ENCODE measurements around the gene AKAP8.
"Not testable (repeated sequence)": the region's sequence is repeated elsewhere in the genome, so short reads cannot be mapped to it uniquely, and the experiment has no call there.

AKAP8 gene

DNA sequence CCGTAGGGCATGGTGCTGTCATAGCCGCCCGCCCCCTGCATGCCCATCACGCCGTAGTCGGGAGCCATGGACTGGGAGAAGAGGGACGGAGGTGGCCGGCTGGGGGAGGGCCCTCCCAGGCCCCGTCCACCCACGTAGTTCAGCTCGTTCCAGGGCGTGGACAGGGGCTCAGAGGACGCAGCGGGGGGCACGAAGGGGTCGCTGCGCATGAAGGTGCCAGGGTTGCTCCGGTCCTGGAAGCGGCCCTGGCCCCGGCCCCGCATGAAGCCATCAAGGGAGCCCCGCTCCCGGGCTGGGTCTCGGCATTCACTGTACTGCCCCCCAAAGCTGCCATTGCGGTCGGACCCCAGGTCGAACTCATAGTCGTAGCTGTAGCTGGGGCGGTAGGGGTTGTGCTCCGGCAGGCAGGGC, 6.7 kb downstream of the AKAP8 start:
- DNase-seq, result no peak

DNA sequence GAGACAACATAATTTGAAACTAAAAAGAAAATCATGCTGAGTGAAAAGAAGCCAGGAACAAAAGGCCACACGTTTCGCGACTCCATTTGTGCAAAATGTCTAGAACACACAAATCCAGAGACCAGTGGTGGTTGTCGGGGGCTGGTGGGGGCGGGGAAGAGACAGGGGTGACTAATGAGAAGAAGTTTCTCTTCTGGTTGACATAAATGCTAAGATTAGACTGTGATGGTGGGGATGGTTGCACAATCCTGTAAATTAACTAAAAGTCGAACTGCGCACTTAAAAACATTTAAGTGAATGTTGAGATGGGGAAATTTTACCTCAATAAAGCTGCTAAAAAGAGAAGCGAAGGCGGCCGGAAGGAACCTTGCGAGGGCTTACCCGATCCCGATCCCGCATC, 7.1 kb downstream of the AKAP8 start:
- DNase-seq, result no peak

DNA sequence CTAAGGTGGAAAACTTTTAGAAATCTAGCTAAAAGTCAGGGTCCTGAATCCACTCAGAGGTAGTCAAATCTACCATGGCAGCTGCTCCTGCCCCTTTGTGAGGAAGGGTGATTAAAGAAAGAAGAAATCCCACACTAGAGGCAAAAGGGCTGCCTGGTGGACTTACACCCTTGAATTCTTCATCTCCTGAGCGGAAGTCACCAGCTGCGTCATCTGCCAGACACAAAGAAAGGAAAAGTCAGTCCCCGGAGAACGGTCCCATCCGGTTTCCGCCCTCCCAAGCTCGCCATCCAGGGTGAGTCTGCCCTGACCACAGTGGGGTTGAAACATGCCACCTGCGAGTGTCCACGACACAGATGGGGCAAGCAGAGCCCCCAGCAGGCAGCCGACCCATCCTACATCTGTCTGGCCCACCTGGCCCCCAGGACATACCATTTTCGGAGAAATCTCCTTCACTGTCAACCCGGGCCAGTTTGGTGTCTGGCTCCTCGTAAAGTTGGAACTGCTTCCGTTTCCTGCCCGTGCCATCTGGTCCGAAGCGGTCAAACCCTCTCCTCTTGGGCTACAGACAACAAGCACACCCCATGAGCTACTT, 7.7 kb downstream of the AKAP8 start:
- DNase-seq, result no peak

DNA sequence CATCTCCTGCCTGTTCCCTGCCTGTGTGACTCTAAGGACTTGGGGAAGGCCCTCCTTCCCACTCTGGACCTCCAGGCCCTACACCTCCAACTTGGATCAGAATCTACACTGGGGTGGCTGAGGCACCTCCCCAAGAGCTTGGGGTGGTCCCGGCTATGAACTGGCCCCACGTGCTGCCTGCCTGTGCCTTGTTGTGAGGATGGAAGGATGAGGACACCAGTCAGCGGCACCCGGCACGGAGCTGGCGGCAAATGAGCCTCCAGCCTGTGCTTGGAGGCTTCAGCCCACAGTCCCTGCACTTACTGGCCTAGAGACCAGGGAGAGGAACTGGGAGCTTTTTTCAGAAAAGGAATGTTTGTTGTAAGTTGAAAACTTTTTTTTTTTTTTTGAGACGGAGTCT, 8.5 kb downstream of the AKAP8 start:
- no peak for DNase-seq

- DNase-seq, result no peak
Observed at GRCh38 chr19:15369594-15369891, 10.0 kb downstream of the AKAP8 start.

DNA sequence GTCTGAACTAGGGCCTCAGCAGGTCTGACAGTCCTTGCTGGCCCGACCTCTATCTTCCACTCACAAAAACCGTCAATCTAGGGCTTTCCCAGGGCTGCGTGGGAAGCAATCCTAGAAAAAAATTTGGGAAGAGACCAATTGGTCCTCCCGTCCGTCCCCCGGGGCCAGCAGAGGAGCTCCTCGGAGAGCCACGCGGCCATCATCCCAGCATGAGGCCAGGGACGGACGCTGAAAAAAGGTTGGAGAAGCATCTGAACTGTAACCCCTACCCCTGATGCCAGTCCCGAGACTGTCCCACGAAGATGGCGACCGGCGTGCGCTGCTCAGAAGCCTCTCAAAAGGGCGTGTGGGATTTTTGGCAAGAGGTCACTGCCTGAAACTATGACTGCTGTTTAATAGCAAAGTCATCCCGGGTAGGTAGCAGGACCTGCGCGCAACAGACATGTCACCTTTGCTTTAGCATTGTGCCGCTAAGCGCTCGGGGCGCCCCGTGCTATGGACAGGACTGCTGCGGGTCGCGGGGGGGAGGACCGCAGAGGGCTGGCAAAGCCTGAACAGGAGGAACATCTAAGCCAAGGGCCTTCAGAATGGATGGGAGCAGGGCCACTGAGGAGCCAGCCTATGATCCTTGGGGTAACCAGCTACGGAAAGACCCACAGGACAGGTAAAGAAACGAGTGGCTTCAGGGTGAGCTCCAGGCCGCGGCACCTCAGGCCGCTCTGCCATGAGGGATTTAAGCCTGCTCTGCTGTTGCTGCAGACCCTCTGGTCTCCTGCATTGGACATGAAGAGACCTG, 10.6 kb downstream of the AKAP8 start:
- DNase-seq, result no peak

- no peak for DNase-seq
Observed at GRCh38 chr19:15368051-15368632, 11.4 kb downstream of the AKAP8 start.

GRCh38 chr19:15367439-15367838, 12.1 kb downstream of the AKAP8 start:
- DNase-seq, result no peak

- DNase-seq, result no peak
Observed at GRCh38 chr19:15365264-15365663, 14.3 kb downstream of the AKAP8 start.

- DNase-seq, result not testable (repeated sequence)
Observed at GRCh38 chr19:15363791-15364190, 15.8 kb downstream of the AKAP8 start.

DNA sequence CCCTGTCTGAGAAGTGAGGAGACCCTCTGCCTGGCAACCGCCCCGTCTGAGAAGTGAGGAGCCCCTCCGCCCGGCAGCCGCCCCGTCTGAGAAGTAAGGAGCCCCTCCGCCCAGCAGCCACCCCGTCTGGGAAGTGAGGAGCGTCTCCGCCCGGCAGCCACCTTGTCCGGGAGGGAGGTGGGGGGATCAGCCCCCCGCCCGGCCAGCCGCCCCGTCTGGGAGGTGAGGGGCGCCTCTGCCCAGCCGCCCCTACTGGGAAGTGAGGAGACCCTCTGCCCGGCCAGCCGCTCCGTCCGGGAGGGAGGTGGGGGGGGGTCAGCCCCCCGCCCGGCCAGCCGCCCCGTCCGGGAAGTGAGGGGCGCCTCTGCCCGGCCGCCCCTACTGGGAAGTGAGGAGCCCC, 16.5 kb downstream of the AKAP8 start:
- DNase-seq, result not testable (repeated sequence)

DNA sequence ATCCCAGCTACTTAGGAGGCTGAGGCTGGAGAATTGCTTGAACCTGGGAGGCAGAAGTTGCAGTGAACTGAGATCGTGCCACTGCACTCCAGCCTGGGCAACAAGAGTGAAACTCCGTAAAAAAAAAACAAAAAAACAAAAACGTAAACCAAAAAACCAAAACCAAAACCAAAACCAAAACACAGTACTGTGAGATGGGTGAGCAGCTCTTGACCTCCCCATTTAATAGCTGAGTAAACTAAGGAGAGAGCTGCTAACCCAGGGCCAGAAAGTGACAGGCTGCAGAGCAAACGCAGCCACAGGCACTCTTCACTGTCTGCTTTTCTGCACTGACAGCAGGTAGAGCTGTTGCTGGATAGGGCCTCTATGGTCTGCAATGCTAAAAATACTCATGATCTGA, 19.6 kb downstream of the AKAP8 start:
- not testable (repeated sequence) for DNase-seq

DNA sequence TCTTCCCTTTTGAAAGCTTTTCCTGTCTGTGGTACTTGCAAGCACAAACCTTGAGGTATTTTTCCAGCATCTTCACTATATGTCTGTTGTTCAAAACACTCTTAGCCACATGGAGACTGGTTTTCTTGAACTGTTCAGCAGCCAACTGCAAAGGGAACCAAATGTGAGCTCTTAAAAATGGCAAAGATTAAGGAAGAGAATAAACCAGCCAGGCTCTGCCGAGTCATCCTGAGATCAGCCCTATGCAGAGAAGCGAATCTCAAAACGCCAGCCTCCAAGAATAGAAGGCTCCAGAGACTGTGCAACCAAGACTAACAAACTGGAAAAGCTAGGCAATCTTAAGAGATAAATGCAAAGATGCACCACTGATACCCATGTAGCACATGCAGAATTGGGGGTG, 20.7 kb downstream of the AKAP8 start:
- DNase-seq, result no peak

DNA sequence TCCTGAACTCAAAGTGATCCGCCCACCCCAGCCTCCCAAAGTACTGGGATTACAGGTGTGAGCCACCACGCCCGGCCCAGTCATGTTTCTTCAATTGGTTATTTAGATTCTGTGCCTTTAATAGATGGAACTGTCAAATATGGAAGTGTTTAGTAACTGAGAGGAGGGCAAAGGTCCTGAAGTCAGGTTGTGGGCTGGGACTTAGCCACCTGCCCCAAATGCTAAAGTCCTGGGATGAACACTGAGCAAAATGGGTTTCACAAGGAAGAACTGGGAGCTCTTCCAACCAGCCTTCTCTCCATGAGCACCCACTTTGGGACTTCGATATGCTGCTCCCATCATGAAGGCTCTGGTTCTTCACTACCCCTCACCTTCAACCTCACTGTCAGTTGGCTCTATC, 21.7 kb downstream of the AKAP8 start:
- no peak for DNase-seq

DNA sequence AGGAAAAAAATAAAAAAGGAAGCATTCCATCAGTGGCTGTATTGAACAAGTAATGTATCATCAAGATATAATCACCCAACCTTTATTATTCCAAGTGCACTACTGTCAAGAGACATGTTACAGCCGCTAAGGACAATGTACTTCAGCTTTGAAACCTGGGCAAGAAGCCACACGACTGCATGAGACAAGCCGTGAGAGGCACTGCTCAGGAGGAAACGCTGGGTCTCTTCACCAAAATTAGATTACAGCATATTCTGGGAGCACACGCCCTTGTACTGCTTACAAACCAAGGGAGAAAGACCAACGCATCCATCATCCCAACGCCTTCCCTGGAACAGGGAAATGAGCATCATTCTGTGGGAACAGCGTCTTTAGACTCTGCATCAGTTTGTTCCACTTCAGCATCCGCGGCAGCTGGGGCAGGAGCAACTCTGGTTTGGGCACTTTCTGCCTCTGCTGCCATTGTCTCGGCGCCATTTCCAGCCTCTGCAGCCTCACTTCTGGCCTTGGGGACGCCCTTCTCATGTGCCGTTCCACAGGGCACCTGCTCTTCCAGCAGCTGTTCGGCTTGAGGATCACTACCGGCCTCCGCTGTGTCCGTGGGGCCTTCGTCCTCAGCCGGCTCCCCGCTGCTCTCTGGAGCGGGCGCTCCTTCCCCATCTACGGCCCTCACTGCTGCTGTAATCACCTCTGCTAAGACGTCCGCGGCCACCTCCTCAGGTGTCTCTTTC, 24.9 kb downstream of the AKAP8 start:
- no peak for DNase-seq

DNA sequence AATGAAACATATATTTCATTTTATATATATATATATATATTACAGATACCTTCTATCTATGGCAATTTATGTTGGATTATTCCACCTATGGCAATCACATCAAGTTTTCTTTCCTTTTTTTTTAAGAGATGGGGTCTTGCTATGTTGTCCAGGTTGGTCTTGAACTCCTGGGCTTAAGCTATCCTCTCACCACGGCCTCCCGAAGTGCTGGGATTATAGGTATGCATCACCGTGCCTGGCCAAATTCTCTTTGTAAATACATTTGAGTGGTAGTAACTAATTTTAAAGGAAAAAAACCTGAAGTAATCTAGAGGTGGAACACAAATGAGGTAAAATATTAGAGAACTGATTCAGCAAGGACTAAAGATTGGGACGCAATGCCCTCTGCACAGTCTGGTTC, 25.7 kb downstream of the AKAP8 start:
- no peak for DNase-seq

GRCh38 chr19:15352535-15352934, 27.1 kb downstream of the AKAP8 start:
- not testable (repeated sequence) for DNase-seq

- DNase-seq, result not testable (repeated sequence)
Observed at GRCh38 chr19:15341328-15341727, 38.3 kb downstream of the AKAP8 start.

GRCh38 chr19:15340086-15340485, 39.5 kb downstream of the AKAP8 start:
- no peak for DNase-seq

GRCh38 chr19:15337202-15337601, 42.4 kb downstream of the AKAP8 start:
- no peak for DNase-seq

- DNase-seq, result not testable (repeated sequence)
Observed at GRCh38 chr19:15335992-15336391, 43.6 kb downstream of the AKAP8 start.

GRCh38 chr19:15332311-15332996, 47.1 kb downstream of the AKAP8 start, which contains the start of gene BRD4:
Gene BRD4 (minus strand): TSS chr19:15332539. CDS start chr19:15273099, 59,440 bp downstream.
- peak; percentile 81 for DNase-seq
